SIG-M5 (cell line): ENCODE measurements around the gene TDRD9.

Experiments
- DNase-seq: peaks from one replicate; lab custom pipeline; 2025; lab: John Stamatoyannopoulos, UW

The TDRD9 gene

GRCh38 chr14:104075530-104076151 lies 147.4 kb downstream of the TDRD9 start:
- DNase-seq, result no peak

- DNase-seq, result no peak
These were observed 148.5 kb downstream of the TDRD9 start for GRCh38 chr14:104076743-104077142.

GRCh38 chr14:104078031-104078455 lies 149.8 kb downstream of the TDRD9 start:
- peak; percentile 7 for DNase-seq

GRCh38 chr14:104080376-104081260 lies 152.4 kb downstream of the TDRD9 start:
- no peak for DNase-seq

GRCh38 chr14:104081261-104081835 lies 153.1 kb downstream of the TDRD9 start:
- no peak for DNase-seq

GRCh38 chr14:104081951-104082464 lies 153.8 kb downstream of the TDRD9 start:
- DNase-seq, result no peak

GRCh38 chr14:104082807-104083206 lies 154.6 kb downstream of the TDRD9 start:
- no peak for DNase-seq

- no peak for DNase-seq
These were observed 156.2 kb downstream of the TDRD9 start for GRCh38 chr14:104084251-104085002.

- DNase-seq, result no peak
These were observed 157.0 kb downstream of the TDRD9 start, which contains the start of gene ASPG for GRCh38 chr14:104085032-104085888. TSS of gene ASPG (plus strand) at chr14:104085700. CDS start at chr14:104085771, 71 bp downstream.

GRCh38 chr14:104085889-104086201 lies 157.6 kb downstream of the TDRD9 start:
- no peak for DNase-seq

GRCh38 chr14:104086210-104086660 lies 158.0 kb downstream of the TDRD9 start:
- DNase-seq, result no peak

- DNase-seq, result no peak
These were observed 158.6 kb downstream of the TDRD9 start for GRCh38 chr14:104086661-104087461.

- no peak for DNase-seq
These were observed 159.2 kb downstream of the TDRD9 start for GRCh38 chr14:104087505-104087904.

GRCh38 chr14:104087981-104088850 lies 160.0 kb downstream of the TDRD9 start:
- no peak for DNase-seq

GRCh38 chr14:104090071-104090748 lies 162.0 kb downstream of the TDRD9 start:
- DNase-seq, result no peak

- DNase-seq, result no peak
These were observed 163.0 kb downstream of the TDRD9 start for GRCh38 chr14:104091061-104091926.

- DNase-seq, result no peak
These were observed 163.9 kb downstream of the TDRD9 start for GRCh38 chr14:104091927-104092771.
